GM19099 (cell line): Measurements from ENCODE around the gene KRTAP5-7.

Experiments used
- POLR2A ChIP-seq: IDR thresholded peaks from 3 replicates; pipeline ENCODE4 v1.6.1; 2011; ENCODE audit warnings: low read depth; ENCODE audit not compliant: insufficient read length; ENCODE audit errors: extremely low read depth

The KRTAP5-7 gene

GRCh38 chr11:71564430-71564829 lies 37.4 kb downstream of the KRTAP5-7 start:
- no peak for TF ChIP-seq POLR2A

GRCh38 chr11:71565263-71565662 lies 38.2 kb downstream of the KRTAP5-7 start, which contains the start of gene KRTAP5-10:
Gene KRTAP5-10 (plus strand): TSS chr11:71565563. CDS start chr11:71565588, 25 bp downstream.
- TF ChIP-seq POLR2A = no peak

- TF ChIP-seq POLR2A = no peak
Observed at GRCh38 chr11:71566081-71566620, 39.1 kb downstream of the KRTAP5-7 start.

- TF ChIP-seq POLR2A = no peak
Observed at GRCh38 chr11:71568704-71569349, 41.8 kb downstream of the KRTAP5-7 start.

DNA sequence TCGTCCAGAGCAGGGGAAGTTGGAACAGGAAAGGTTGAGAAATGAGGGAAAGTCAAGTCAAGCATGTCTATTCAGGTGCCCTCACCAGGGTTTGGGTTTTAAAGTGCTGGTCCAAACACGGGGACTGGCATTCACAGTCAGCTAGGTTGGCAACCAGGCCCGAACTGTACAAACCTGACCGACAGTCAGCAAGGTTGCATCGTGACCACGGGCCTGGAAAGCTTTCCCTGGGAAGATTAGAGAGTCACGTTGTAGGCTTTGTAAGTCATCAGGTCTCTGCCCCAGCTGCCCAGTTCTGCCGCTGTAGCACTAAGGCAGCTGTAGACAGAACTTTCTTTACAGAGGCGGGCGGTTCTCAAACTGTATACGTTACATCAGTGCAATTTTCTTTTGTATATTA lies 45.7 kb downstream of the KRTAP5-7 start:
- no peak for TF ChIP-seq POLR2A

DNA sequence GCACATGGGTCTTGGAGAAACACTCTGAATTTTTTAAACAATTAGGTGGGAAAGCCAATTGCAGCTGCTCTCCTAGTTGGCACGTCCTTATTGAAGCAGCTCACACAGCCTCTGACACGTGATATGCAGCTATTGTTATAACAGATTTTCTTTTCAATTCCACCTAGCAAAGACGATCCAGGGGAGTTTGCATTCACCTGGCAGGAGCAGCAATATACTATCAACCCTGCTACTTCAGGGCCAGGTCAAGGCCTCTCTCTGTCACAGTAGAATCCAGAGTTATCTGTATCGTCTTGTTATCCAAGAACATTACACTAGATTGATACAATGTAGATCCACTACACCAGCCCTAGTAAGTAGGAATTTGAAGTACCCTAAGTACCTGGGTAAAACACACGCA lies 47.4 kb downstream of the KRTAP5-7 start:
- no peak for TF ChIP-seq POLR2A

DNA sequence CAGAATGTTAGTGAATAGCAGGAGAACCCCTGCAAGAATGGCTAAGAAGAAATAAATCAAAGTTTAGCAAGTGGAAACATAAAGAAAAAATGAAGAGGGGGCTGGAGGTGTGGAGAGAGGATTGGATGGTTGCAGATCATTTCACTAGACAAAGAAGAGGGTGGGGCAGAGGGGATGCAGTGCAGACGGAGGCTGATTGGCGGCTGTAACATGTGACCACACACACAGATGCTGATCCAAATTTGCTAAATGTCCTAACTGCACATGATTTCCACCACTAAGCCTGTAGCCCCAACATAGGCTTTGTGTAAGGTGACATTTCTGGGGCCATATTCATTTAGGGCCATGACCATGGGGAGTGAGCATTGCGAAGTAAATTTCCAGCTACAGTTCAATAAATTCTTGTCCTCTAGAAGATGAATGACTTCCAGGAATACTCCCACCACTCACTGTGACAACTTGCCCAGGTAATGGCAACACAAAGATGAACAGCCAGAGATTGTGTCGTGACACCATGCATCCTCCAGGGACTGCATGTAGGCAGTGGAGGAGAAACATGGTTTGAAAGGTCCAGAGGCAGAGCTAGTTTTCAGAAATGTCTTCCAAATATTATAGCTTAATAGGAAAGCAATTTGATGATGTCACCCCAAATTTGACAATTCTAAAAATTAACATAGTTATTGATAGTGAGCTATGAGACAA lies 48.8 kb downstream of the KRTAP5-7 start:
- no peak for TF ChIP-seq POLR2A

DNA sequence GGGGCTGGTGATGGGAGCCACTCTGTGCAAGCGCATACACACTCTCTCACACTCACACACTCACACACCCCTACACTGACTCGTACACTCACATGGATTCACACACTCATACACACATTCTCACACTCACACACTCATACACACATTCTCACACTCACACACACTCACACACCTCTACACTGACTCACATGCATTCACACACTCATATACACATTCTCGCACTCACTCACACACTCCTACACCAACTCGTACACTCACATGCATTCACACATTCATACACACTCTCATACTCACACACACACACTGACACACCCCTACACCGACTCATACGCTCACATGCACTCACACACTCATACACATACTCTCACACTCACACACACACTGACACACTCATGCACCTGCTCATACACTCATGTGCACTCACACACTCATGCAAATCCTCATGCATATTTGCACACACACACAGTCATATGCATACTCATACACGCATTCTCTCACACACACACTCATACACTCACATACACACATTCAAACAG lies 50.5 kb downstream of the KRTAP5-7 start:
- no peak for TF ChIP-seq POLR2A
